Skeletal muscle tissue (tissue), 4 donors: ENCODE data around the gene JAKMIP1. TPM values are rescaled to one million over a fixed set of nuclear protein-coding genes. Genes with fewer than 3 reads are reported as not detected.

Source experiments
- H3K27ac ChIP-seq: one replicate; pipeline ENCODE4 v1.7.0; 2013; ENCODE audit warnings: mild to moderate bottlenecking, low read depth, low read length, inconsistent platforms
- H3K27me3 ChIP-seq, 3 donors: one replicate each; pipeline ENCODE4 v1.7.0; 2013; ENCODE audit warnings: low read length in 3 of 3; ENCODE audit not compliant: control insufficient read depth in 3 of 3, insufficient read depth in 3 of 3
- H3K36me3 ChIP-seq, 3 donors: one replicate each; pipeline ENCODE4 v1.7.0; 2013; ENCODE audit warnings: low read length in 3 of 3; ENCODE audit not compliant: control insufficient read depth in 3 of 3, insufficient read depth in 3 of 3
- H3K4me1 ChIP-seq, 3 donors: one replicate each; pipeline ENCODE4 v1.7.0; 2013; ENCODE audit warnings: low read length in 3 of 3, mild to moderate bottlenecking in 3 of 3; ENCODE audit not compliant: control insufficient read depth in 3 of 3, insufficient read depth in 3 of 3
- H3K4me3 ChIP-seq, 3 donors: one replicate each; pipeline ENCODE4 v1.7.0; 2013; ENCODE audit warnings: low read length in 3 of 3
- H3K9ac ChIP-seq, 3 donors: one replicate each; pipeline ENCODE4 v1.7.0; 2013; ENCODE audit warnings: low read length in 3 of 3, mild to moderate bottlenecking in 3 of 3, moderate library complexity in 2 of 3, low read depth in 1 of 3
- H3K9me3 ChIP-seq, 3 donors: one replicate each; pipeline ENCODE4 v1.7.0; 2013; ENCODE audit warnings: low read length in 3 of 3; ENCODE audit not compliant: control insufficient read depth in 3 of 3
- total RNA-seq: library from RNA; depleted of rRNA; stranded (reverse); fragments of >200 nt; gene quantifications from one replicate; pipeline ENCODE4 v1.2.3, GENCODE V29; 2014
- donor health status: Osteomylitis.

The JAKMIP1 gene
- total RNA-seq, 1 donor from 2014 or later = not detected

DNA sequence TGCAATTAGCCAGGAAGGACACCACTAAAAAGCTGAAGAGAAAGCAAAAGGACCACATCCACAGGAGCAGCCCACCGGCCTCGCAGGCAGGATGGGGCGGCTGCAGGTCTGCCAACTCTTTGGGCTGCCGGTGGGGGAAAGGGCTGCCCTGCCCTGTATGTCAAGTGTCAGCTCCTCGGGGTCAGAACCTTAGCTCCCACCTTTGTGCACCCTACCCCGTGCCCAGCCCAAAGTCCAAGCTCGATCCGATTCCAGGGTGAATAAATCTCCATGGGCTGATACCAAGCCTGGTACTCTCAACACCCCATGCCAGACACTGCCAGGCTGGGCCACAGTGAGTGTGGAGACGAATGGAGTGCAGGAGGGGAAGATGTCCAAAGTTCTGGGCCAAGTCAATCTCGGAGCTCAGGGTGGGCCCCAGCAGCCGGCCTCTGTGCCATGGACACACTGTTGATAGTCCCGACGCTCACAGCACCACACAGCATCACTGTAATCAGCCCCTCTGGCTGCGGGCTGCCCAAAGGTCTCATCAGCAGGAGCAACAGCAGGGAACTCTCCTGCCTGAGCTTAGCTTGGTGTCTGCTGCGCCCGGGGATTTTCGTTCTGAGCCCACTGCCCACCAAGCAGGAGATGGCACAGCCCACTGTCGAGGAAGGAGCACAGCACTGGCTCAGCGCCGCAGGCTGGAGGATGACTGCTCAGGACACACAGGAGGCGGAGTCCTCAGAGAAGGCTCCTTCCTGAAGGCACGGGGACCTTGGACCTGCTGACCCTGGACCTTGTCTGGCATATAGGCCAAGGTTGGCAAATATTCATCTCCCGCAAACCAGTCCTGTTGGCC lies 84.4 kb downstream of the JAKMIP1 start:
- peaks cover 0 to 3% (median 0%) of the 10 kb centered on the region in 3 donors for H3K9me3 ChIP-seq
- no peak overlapping the region for H3K4me3 ChIP-seq
- no peaks in the 10 kb centered on the region for H3K36me3 ChIP-seq
- H3K27ac ChIP-seq = no peak overlapping the region
- H3K27me3 ChIP-seq = peaks cover 10 to 42% (median 23%) of the 10 kb centered on the region in 3 donors
- H3K9ac ChIP-seq = no peak overlapping the region
- no peaks in the 10 kb centered on the region for H3K4me1 ChIP-seq

DNA sequence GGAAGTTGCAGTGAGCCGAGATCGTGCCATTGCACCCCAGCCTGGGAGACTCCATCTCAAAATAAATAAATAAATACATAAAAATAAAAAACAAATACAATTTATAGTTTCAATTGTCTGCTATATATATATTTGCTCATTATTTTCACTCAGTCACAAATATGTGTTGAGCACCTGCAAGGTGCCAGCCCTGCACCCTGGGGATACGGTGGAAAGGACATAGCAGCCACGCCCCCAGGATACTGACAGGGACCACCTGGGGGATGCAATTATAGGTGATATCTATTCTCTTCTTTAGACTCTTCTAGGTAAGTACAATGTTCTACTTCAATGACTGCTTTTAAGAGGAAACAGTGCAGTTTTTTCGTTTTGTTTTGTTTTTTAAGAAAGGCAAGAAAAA lies 85.0 kb downstream of the JAKMIP1 start:
- Histone ChIP-seq H3K9me3 (peaks cover 0 to 3% (median 0%) of the 10 kb centered on the region in 3 donors), H3K27ac (no peak overlapping the region), H3K4me1 (no peaks in the 10 kb centered on the region), H3K27me3 (peaks cover 10 to 45% (median 25%) of the 10 kb centered on the region in 3 donors), H3K36me3 (no peaks in the 10 kb centered on the region), H3K4me3 (no peak overlapping the region), H3K9ac (no peak overlapping the region)

DNA sequence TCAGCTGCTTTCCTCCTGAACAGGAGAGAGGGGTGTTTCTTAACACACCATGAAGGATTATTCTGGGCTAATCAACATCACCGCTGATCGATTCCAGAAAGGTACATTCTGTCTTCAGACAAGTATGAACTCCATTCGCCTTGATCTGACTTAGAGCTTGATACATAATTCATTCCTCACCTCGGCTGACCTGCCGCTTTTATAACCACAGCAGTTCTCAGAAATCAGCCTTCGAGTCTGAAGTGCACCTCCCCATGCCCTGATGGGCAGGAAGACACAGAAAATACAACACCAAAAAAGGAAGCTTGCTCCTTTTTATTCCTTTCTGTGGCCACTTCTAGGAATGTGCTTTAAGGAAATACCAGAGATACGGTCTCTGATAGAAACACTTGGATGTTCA lies 85.7 kb downstream of the JAKMIP1 start:
- Histone ChIP-seq H3K27me3 (peaks cover 10 to 48% (median 26%) of the 10 kb centered on the region in 3 donors), H3K27ac (no peak overlapping the region), H3K36me3 (no peaks in the 10 kb centered on the region), H3K9me3 (peaks cover 0 to 3% (median 0%) of the 10 kb centered on the region in 3 donors), H3K9ac (no peak overlapping the region), H3K4me1 (no peaks in the 10 kb centered on the region), H3K4me3 (no peak overlapping the region)

DNA sequence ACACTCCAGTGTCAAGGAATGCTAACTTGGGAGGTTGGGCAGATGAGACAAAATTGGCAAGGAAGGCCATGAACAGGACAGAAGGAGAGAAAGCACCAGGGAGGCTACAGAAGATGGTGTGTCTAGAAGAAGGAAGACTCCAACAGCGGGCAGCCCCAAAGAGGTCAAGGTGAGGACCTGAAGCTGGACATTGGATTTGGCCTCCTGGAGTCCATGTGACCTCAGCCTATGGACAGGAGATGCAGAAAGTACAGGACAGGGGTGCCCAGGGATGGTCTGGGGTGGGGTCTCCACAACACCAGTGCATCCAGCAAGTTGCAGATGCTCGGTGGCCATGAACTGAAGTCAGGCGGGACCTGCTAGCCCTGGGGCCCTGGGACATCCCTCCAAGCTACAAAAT lies 86.2 kb downstream of the JAKMIP1 start:
- Histone ChIP-seq H3K36me3 (no peaks in the 10 kb centered on the region), H3K27me3 (peaks cover 10 to 46% (median 26%) of the 10 kb centered on the region in 3 donors), H3K4me3 (no peak overlapping the region), H3K9ac (no peak overlapping the region), H3K9me3 (peaks cover 0 to 3% (median 0%) of the 10 kb centered on the region in 3 donors), H3K27ac (no peak overlapping the region), H3K4me1 (no peaks in the 10 kb centered on the region)

DNA sequence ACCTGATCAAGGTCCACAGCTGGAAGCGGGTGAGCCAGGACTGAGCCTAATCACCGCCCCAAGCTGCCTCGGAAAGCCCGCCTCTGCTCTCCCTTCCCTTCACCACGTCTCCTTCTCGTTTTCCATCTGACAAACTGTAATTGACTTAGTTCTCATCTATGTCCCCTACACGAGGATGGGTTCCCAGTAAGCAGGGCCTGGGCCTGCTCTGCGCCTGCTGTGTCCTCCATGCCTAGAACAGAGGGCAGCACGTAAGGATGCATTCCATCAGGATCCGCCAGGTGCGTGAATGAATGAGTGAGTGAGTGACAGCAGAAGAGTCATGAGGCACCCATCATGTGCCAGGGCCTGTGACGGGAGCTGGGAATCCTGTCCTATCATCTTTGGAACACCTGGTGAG lies 86.7 kb downstream of the JAKMIP1 start:
- Histone ChIP-seq H3K9ac (no peak overlapping the region), H3K9me3 (peaks cover 0 to 3% (median 0%) of the 10 kb centered on the region in 3 donors), H3K36me3 (no peaks in the 10 kb centered on the region), H3K27me3 (peaks cover 10 to 45% (median 26%) of the 10 kb centered on the region in 3 donors), H3K4me1 (no peaks in the 10 kb centered on the region), H3K4me3 (no peak overlapping the region), H3K27ac (no peak overlapping the region)

DNA sequence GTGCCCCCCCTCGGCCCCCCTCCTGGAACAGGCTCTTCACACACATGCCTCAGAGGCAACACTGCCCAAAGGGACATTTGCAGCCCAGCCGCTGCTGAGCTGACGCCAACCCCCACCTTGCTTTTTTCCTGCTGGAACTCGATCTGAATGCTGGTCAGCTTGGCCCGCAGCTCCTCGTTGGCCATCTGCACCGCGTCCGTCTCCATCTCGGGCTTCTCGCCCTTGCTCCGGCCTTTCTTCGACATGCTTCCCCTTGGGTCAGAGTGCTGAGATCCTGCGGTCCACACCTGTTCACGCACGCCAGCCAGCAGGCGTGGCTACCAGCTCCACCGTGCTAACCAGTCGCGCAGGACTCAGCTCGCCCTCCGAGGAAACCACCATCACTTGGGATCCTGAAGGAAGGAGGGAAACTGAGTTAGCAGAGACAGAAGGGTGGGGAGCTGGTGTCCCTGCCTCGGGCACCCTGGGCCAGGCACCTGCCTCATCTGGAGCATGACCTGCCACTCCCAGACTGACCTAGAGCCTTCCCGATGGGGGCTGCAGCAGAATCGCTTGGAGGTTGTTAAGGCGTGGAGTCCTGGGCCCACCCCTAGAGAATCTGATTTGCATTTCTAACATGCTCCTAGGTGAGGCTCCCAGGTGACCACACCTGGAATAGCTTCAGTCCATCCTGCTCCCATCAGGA lies 87.6 kb downstream of the JAKMIP1 start:
- no peaks in the 10 kb centered on the region for H3K4me1 ChIP-seq
- H3K36me3 ChIP-seq = no peaks in the 10 kb centered on the region
- H3K9ac ChIP-seq = no peak overlapping the region
- peaks cover 6 to 49% (median 26%) of the 10 kb centered on the region in 3 donors for H3K27me3 ChIP-seq
- H3K4me3 ChIP-seq = no peak overlapping the region
- H3K9me3 ChIP-seq = no peaks in the 10 kb centered on the region
- no peak overlapping the region for H3K27ac ChIP-seq

DNA sequence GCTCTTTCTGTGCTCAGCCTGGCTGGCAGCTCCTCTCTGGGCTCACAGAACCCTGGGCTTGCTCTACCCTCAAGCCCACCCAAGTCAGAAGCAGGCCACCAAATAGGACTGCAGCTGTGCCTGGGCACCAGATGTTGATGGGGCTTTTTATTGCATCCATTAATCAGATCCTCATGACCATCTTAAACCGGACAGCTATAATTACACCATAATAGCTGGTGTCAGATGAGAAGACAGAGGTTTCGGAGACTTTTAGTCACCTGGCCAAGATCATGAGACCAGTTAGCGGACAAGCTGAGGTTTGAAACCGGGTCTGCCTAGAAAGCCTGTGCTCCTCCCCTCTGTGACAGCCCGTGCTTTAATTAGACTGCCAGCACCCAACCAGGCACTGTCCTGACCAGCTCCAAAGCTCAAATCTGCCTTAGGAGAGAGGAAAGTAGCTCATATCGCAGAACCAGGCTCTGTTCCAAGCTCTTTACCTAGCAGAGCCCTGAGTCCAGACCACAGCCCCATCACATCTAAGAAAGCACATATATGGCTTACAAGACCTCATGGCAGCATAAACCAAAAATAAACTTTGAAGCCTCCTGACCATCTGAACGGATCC lies 88.9 kb downstream of the JAKMIP1 start:
- Histone ChIP-seq H3K27ac (no peak overlapping the region), H3K27me3 (peaks cover 6 to 54% (median 21%) of the 10 kb centered on the region in 3 donors), H3K9ac (no peak overlapping the region), H3K36me3 (no peaks in the 10 kb centered on the region), H3K4me3 (no peak overlapping the region), H3K4me1 (no peaks in the 10 kb centered on the region), H3K9me3 (no peaks in the 10 kb centered on the region)

DNA sequence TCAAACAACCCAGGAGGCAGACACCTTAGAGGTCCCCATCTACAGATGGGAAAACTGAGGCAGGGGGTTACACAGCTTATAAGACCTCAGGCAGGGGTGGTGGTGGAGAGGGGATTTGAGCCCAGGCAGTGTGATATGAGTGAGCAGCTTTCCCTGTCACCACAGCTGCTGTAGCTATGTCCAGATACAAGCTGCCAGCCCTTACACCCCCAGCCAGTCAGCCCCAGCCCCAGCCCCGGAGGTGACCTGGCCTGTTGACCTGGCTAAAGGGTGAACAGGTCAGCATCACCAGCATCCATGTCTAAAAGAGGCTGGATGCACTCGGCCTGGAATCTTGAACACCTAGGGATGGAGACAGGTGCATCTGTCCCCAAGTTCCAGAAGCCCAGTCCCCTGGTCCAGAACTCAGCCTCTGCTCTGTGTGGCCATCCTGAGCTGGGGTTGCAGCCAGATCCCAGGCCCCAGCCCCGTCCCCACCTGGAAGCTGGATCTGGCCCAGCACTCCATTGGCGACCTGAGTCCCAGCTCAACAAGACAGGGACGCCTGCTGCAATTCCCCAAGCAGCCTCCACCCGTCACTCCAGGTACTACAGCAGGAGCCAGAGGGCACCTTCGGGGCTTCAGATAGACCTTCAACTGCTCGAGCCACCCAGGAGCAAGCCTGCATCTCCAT lies 89.5 kb downstream of the JAKMIP1 start:
- H3K4me1 ChIP-seq = no peaks in the 10 kb centered on the region
- H3K9ac ChIP-seq = no peak overlapping the region
- H3K4me3 ChIP-seq = no peak overlapping the region
- no peaks in the 10 kb centered on the region for H3K9me3 ChIP-seq
- H3K27me3 ChIP-seq = peaks cover 6 to 54% (median 17%) of the 10 kb centered on the region in 3 donors
- H3K36me3 ChIP-seq = no peaks in the 10 kb centered on the region
- H3K27ac ChIP-seq = no peak overlapping the region

DNA sequence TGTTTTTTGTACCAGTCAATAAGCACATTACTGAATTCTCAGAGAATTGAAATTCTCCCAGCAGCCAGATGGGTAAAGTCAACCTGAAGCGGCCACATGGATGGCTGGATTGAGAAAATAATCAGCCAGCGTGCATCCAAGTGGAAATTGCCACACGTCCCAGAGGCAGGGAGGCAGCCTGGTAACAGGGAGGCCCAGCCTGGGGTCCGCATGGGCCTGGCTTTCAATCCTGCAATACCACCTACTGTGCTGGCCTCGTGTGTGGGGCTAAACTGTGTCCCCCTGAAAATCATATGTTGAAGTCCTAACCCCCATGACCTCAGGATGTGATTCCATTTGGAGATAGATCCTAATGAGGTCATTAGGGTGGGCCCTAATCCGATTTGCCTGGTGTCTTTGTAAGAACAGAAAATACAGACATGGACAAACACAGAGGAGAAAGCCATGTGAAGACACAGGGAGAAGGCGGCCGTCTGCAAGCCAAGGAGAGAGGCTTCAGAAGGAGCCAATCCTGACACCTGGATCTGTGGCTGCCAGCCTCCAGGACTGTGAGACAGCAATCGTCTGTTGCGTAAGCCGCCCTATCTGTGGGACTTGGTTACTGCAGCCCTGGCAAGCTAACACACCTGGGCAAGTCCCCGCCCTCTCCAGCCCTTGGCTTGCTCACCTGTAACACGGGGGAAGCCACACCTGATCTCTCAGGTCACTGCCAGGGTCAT lies 90.3 kb downstream of the JAKMIP1 start:
- no peak overlapping the region for H3K9ac ChIP-seq
- no peak overlapping the region for H3K27ac ChIP-seq
- H3K9me3 ChIP-seq = no peaks in the 10 kb centered on the region
- H3K36me3 ChIP-seq = no peaks in the 10 kb centered on the region
- H3K4me1 ChIP-seq = no peaks in the 10 kb centered on the region
- H3K4me3 ChIP-seq = no peak overlapping the region
- H3K27me3 ChIP-seq = peaks cover 6 to 59% (median 17%) of the 10 kb centered on the region in 3 donors
